ENCODE data around the gene CACNA1C. TPM values are rescaled to one million over a fixed set of nuclear protein-coding genes. Genes with fewer than 3 reads are reported as not detected.

CACNA1C gene
- total RNA-seq, 4 donors from 2014 or later, result 5.2 to 12.9 (median 6.3) TPM

- no peak for DNase-seq (ENCODE audit: low spot score in 2 of 2)
- H3K36me3 ChIP-seq, result no peaks in the 10 kb centered on the region
- TF ChIP-seq EP300 (IDR thresholded peaks at IDR 0.05) (no peak), POLR2A (IDR thresholded peaks at IDR 0.05) (no peak)
- TF ChIP-seq, protein P1, sequence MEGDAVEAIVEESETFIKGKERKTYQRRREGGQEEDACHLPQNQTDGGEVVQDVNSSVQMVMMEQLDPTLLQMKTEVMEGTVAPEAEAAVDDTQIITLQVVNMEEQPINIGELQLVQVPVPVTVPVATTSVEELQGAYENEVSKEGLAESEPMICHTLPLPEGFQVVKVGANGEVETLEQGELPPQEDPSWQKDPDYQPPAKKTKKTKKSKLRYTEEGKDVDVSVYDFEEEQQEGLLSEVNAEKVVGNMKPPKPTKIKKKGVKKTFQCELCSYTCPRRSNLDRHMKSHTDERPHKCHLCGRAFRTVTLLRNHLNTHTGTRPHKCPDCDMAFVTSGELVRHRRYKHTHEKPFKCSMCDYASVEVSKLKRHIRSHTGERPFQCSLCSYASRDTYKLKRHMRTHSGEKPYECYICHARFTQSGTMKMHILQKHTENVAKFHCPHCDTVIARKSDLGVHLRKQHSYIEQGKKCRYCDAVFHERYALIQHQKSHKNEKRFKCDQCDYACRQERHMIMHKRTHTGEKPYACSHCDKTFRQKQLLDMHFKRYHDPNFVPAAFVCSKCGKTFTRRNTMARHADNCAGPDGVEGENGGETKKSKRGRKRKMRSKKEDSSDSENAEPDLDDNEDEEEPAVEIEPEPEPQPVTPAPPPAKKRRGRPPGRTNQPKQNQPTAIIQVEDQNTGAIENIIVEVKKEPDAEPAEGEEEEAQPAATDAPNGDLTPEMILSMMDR (IDR thresholded peaks at IDR 0.05), result no peak
- H3K9me3 ChIP-seq, result no peaks in the 10 kb centered on the region
- no peaks in the 10 kb centered on the region for H3K4me1 ChIP-seq
- H3K27ac ChIP-seq, result no peak overlapping the region
- H3K27me3 ChIP-seq, result no peaks in the 10 kb centered on the region
- 92 to 93% methylated on average over 15 of the region's 15 CpGs for WGBS, 2 donors
- H3K4me3 ChIP-seq, result no peak overlapping the region
These were observed 138.2 kb downstream of the CACNA1C start for GRCh38 chr12:2190896-2191533.

GRCh38 chr12:2191534-2192153 lies 138.9 kb downstream of the CACNA1C start:
- H3K27ac ChIP-seq, result no peak overlapping the region
- TF ChIP-seq, protein P1 (IDR thresholded peaks at IDR 0.05), result no peak
- TF ChIP-seq EP300 (IDR thresholded peaks at IDR 0.05) (no peak), POLR2A (IDR thresholded peaks at IDR 0.05) (no peak)
- WGBS, 2 donors, result 92 to 94% methylated on average over 19 of the region's 19 CpGs

GRCh38 chr12:2192231-2192630 lies 139.4 kb downstream of the CACNA1C start:
- no peak for DNase-seq (ENCODE audit: low spot score in 2 of 2)
- no peak overlapping the region for H3K27ac ChIP-seq
- no peaks in the 10 kb centered on the region for H3K9me3 ChIP-seq
- WGBS, 2 donors, result 63 to 64% methylated on average over 10 of the region's 10 CpGs
- H3K4me1 ChIP-seq, result no peaks in the 10 kb centered on the region
- no peak for TF ChIP-seq EP300 (IDR thresholded peaks at IDR 0.05)
- TF ChIP-seq POLR2A (IDR thresholded peaks at IDR 0.05), result no peak
- TF ChIP-seq, protein P1 (IDR thresholded peaks at IDR 0.05), result no peak
- H3K36me3 ChIP-seq, result no peaks in the 10 kb centered on the region
- H3K27me3 ChIP-seq, result no peaks in the 10 kb centered on the region
- no peak overlapping the region for H3K4me3 ChIP-seq

More at GRCh38 chr12:2191534-2192153, 138.9 kb downstream of the CACNA1C start:
- no peaks in the 10 kb centered on the region for H3K27me3 ChIP-seq
- H3K4me1 ChIP-seq, result no peaks in the 10 kb centered on the region
- DNase-seq (ENCODE audit: low spot score in 2 of 2), result no peak
- H3K9me3 ChIP-seq, result no peaks in the 10 kb centered on the region
- H3K36me3 ChIP-seq, result no peaks in the 10 kb centered on the region
- H3K4me3 ChIP-seq, result no peak overlapping the region

- H3K4me1 ChIP-seq, result no peaks in the 10 kb centered on the region
- TF ChIP-seq EP300 (IDR thresholded peaks at IDR 0.05), result no peak
- TF ChIP-seq, protein P1 (IDR thresholded peaks at IDR 0.05), result no peak
- no peak for TF ChIP-seq POLR2A (IDR thresholded peaks at IDR 0.05)
- DNase-seq (ENCODE audit: low spot score in 2 of 2), result no peak
These were observed 141.3 kb downstream of the CACNA1C start for GRCh38 chr12:2194060-2194459.

DNA sequence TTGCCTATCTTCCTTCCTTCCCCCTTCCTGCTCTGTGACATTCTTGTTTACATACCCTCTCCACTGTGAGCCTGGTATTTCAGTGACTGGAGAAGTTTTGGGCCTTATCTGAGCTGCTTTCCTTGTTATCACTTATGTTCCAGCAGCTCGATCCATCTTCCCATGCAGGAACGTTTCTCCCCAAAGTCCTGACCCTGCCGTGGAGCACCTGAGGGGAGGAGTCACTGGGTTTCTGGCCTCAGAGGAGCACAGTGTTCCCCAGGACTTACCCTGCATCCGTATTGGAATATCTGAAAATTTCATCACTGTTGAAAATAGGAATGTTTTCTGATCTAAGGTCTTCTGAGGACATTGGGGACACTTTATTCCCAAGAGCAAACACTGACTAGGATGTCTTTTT lies 141.8 kb downstream of the CACNA1C start:
- TF ChIP-seq EP300 (IDR thresholded peaks at IDR 0.05) (no peak), POLR2A (IDR thresholded peaks at IDR 0.05) (no peak)
- TF ChIP-seq, protein P1 (IDR thresholded peaks at IDR 0.05), result no peak
- no peak overlapping the region for H3K27ac ChIP-seq
- DNase-seq (ENCODE audit: low spot score in 2 of 2), result no peak
- no peaks in the 10 kb centered on the region for H3K4me1 ChIP-seq
- WGBS, 2 donors, result 59 to 74% methylated on average over 4 of the region's 4 CpGs
- no peaks in the 10 kb centered on the region for H3K27me3 ChIP-seq
- H3K36me3 ChIP-seq, result no peaks in the 10 kb centered on the region
- H3K4me3 ChIP-seq, result no peak overlapping the region
- no peaks in the 10 kb centered on the region for H3K9me3 ChIP-seq

More at GRCh38 chr12:2194060-2194459, 141.3 kb downstream of the CACNA1C start:
- H3K27me3 ChIP-seq, result no peaks in the 10 kb centered on the region
- H3K36me3 ChIP-seq, result no peaks in the 10 kb centered on the region
- no peak overlapping the region for H3K27ac ChIP-seq
- 51 to 59% methylated on average over 4 of the region's 4 CpGs for WGBS, 2 donors
- H3K4me3 ChIP-seq, result no peak overlapping the region
- no peaks in the 10 kb centered on the region for H3K9me3 ChIP-seq

All from tibial nerve (tissue), 4 donors.